ENCODE results near the gene PLSCR1.

Gene PLSCR1

GRCh38 chr3:146544002-146544928, at the start of gene PLSCR1:
Gene PLSCR1 (minus strand): TSS chr3:146544607. CDS start chr3:146536552, 8,055 bp downstream.
- FAIRE-seq, result no peak

GRCh38 chr3:146593776-146594175, 49.4 kb upstream of the PLSCR1 start:
- FAIRE-seq, result no peak

- no peak for FAIRE-seq
Measured at GRCh38 chr3:146590521-146590920, 46.1 kb upstream of the PLSCR1 start.

GRCh38 chr3:146589899-146590508, 45.6 kb upstream of the PLSCR1 start:
- FAIRE-seq, result peak; percentile 90

- no peak for FAIRE-seq
Measured at GRCh38 chr3:146585156-146585555, 40.7 kb upstream of the PLSCR1 start.

GRCh38 chr3:146581951-146582467, 37.6 kb upstream of the PLSCR1 start:
- no peak for FAIRE-seq

GRCh38 chr3:146581080-146581601, 36.7 kb upstream of the PLSCR1 start:
- no peak for FAIRE-seq

- FAIRE-seq, result no peak
Measured at GRCh38 chr3:146577662-146578061, 33.3 kb upstream of the PLSCR1 start.

GRCh38 chr3:146575636-146576035, 31.2 kb upstream of the PLSCR1 start:
- no peak for FAIRE-seq

GRCh38 chr3:146574173-146574572, 29.8 kb upstream of the PLSCR1 start:
- FAIRE-seq, result no peak

GRCh38 chr3:146569314-146569713, 24.9 kb upstream of the PLSCR1 start:
- FAIRE-seq, result no peak

GRCh38 chr3:146566138-146566537, 21.7 kb upstream of the PLSCR1 start:
- FAIRE-seq, result no peak

- no peak for FAIRE-seq
Measured at GRCh38 chr3:146561879-146562278, 17.5 kb upstream of the PLSCR1 start.

GRCh38 chr3:146561463-146561862, 17.1 kb upstream of the PLSCR1 start:
- FAIRE-seq, result no peak

GRCh38 chr3:146560678-146561077, 16.3 kb upstream of the PLSCR1 start:
- no peak for FAIRE-seq

GRCh38 chr3:146559388-146559787, 15.0 kb upstream of the PLSCR1 start:
- no peak for FAIRE-seq

- no peak for FAIRE-seq
Measured at GRCh38 chr3:146558781-146559180, 14.4 kb upstream of the PLSCR1 start.

GRCh38 chr3:146557745-146558144, 13.3 kb upstream of the PLSCR1 start:
- no peak for FAIRE-seq

GRCh38 chr3:146555311-146555710, 10.9 kb upstream of the PLSCR1 start:
- FAIRE-seq, result no peak

- FAIRE-seq, result no peak
Measured at GRCh38 chr3:146554151-146554760, 9.8 kb upstream of the PLSCR1 start.

- FAIRE-seq, result no peak
Measured at GRCh38 chr3:146550743-146551510, 6.5 kb upstream of the PLSCR1 start.

- no peak for FAIRE-seq
Measured at GRCh38 chr3:146550070-146550615, 5.7 kb upstream of the PLSCR1 start.
